ENCODE measurements around the gene DENND6B.

- TF ChIP-seq POLR2A (IDR thresholded peaks at IDR 0.05) (no peak), CTCF (IDR thresholded peaks at IDR 0.05) (no peak)
Measured at GRCh38 chr22:50293441-50294318, 33.1 kb downstream of the DENND6B start.
